ENCODE results near the gene LILRA6. TPM values are rescaled to one million over a fixed set of nuclear protein-coding genes. Genes with fewer than 3 reads are reported as not detected.
"Not testable (repeated sequence)": the region's sequence is repeated elsewhere in the genome, so short reads cannot be mapped to it uniquely, and the experiment has no call there.

The LILRA6 gene
- total and polyA plus RNA-seq, 5 experiments from 2014 or later: 0.25 to 0.39 TPM; not detected in 3

DNA sequence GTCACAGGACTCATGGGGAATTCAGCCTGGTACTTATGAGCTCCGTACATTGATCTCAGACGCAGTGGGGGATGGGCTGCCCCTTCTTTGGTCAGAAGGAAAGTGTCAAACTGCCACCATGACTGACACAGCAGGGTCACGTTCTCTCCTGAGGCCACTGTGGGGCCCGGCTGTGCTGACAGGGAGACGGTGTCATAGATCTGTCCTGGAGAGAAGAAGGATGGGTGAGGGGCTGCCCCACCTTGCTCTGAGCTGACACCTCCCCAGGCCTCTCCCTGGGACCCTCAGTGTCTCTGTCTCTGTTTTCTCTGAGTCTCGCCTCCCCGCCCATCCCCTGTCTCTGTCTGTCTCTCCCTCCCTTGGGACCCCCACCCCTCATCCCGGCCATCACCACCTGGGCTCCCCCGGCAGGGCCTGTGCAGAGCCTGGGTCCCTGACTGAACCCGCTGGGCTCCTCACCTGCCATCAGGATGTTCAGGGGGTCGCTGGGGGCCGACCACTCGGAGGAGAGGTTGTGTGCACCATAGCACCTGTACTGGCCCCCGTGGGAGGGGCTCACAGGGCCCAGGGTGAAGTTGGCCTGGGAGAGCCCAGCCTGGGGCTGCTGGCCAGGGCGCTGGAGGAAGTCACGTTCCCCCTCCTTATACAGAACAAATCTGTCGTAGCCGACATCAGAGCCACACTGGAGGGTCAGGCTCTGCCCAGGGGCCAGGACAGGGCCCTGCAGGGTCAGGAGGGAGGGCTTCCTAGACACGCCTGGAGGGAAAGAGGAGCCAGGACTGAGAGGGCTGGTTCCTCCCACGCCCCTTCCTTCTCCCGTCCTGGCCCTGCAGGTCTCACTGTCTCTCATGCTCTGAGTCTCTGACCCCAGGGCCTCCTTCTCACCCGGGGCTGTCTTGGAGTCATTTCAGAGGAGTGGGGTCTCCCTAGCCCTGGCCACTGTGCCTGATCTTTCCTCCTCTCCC is 1.9 kb downstream of the LILRA6 start:
- ATAC-seq, H3K4me3 Mint-ChIP-seq, H3K36me3 Mint-ChIP-seq, DNase-seq, H3K9me3 Mint-ChIP-seq, H3K27ac Mint-ChIP-seq, POLR2A ChIA-PET, H3K4me1 Mint-ChIP-seq: not testable (repeated sequence)
- peaks cover 0 to 11% (median 10%) of the 10 kb centered on the region in 5 donors for H3K27me3 Mint-ChIP-seq

DNA sequence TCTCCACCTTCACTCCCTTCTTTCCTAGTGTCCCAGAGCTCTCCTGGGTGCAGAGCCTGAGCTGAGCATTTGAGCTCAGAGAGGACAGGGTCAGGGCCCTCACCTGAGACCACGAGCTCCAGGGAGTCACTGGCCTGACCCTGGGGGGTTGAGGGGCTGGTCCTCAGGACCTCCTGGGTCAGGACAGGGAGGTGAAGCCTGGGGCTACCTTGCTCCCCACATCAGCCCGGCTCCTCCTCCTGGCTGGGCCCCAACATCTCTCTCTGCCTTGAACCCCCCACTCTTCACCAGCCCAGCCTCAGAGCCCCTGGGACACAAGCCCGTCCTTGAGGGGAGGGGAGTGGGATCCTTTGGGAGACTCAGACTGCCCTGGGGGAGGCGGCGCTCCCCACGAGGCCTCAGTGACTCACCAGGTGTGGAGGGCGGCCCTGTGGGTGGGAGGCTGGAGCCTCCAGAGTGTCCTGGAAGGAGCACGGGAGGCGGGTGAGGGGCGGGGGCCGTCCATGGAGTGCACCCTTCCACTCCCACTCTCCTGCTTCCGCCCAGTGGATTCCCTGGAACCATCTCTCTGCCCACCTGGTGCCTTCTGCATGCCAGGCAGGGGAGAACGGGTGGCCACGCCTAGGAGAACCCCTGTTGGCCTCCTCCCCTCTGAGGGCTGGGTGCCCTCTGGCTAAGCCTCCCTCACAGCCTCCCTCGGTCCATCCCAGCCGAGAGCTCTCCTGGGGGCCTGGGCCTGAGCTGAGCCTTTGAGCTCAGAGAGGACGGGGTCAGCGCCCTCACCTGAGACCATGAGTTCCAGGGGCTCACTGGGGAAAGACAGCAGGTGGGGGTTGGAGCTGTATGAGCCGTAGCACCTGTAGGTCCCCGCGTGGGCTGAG is 2.9 kb downstream of the LILRA6 start:
- H3K36me3 Mint-ChIP-seq, DNase-seq, H3K4me3 Mint-ChIP-seq, H3K4me1 Mint-ChIP-seq, POLR2A ChIA-PET, H3K9me3 Mint-ChIP-seq, ATAC-seq: not testable (repeated sequence)
- Mint-ChIP-seq H3K27ac (peak overlapping the region in 2 of 10 donors; percentile 0 to 17), H3K27me3 (peaks cover 0 to 13% (median 11%) of the 10 kb centered on the region in 5 donors)

DNA sequence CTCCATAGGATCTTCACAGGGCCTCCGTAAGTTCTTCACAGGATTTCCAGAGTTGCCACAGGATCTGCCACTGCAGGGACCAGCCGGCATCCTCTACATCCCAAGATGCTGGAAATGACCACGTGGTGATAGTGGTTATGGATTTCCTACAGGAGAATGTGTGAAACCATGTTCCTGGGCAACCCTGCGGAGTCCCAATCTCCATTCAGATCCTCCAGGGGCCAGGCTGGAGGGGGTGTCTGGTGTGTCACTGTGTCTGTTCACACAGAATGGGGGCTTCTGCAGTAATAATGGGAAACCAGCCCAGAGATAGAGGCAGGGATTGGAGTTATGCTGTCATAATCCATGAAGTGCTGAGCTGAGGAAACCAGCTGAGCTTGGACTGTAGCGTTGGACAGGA is 8.6 kb downstream of the LILRA6 start:
- no peaks in the 10 kb centered on the region for H3K36me3 Mint-ChIP-seq
- no peaks in the 10 kb centered on the region for H3K9me3 Mint-ChIP-seq
- DNase-seq (no peak), ATAC-seq (no peak)
- no peak overlapping the region for H3K27ac Mint-ChIP-seq
- H3K4me3 Mint-ChIP-seq: no peak overlapping the region
- peaks cover 3 to 9% (median 5%) of the 10 kb centered on the region in 4 donors for H3K4me1 Mint-ChIP-seq
- peaks cover 11 to 39% (median 25%) of the 10 kb centered on the region in 5 donors for H3K27me3 Mint-ChIP-seq
- POLR2A ChIA-PET: no interaction called here

DNA sequence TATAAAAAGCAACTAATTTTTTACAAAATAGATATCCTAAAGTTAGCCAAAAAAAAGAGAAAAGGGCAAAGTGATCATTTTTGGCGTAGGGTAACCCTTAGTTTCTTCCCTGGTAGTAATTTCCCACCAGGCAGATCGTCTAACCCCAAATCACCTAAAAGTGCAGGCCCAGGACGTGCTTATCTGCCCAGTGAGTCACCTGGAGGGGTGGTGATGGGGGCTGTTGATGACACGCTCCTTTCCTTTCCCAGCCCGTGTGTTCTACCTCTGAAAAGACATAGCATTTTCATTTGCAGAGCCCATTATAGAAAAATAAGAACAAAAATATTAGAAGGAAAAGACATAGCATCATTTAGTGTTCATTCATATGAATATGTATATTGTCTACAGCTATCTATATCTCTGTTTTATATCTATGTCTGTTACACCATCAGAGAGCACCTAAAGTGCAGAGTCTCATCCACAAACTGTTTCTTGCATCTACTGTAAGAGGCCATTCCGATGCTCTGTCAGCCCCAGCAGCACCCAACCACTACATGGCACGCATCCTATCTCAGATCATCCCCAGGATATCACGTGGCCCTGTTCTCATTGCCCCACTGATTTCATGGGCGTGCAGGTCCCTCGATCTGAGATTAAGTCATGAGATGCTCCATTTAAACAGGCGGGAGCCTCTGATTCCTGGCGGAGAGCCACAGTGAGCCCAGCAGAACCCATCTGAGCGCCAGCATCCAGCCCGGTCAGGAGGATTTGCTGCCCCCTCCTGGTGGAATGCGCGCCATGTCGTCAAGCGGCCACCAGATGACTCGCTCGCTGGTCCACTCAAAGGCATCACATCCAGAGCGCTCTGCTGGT is 11.3 kb downstream of the LILRA6 start:
- H3K27ac Mint-ChIP-seq: peak overlapping the region in 3 of 10 donors; percentile 39 to 56 (median 53)
- POLR2A ChIA-PET: no interaction called here
- no peaks in the 10 kb centered on the region for H3K36me3 Mint-ChIP-seq
- H3K27me3 Mint-ChIP-seq: peaks cover 13 to 40% (median 23%) of the 10 kb centered on the region in 5 donors
- H3K4me1 Mint-ChIP-seq: peaks cover 3 to 9% (median 5%) of the 10 kb centered on the region in 4 donors
- peak; percentile 70 to 89 (median 81) for DNase-seq
- H3K9me3 Mint-ChIP-seq: no peaks in the 10 kb centered on the region
- ATAC-seq: peak; percentile 97 to 100
- no peak overlapping the region for H3K4me3 Mint-ChIP-seq

DNA sequence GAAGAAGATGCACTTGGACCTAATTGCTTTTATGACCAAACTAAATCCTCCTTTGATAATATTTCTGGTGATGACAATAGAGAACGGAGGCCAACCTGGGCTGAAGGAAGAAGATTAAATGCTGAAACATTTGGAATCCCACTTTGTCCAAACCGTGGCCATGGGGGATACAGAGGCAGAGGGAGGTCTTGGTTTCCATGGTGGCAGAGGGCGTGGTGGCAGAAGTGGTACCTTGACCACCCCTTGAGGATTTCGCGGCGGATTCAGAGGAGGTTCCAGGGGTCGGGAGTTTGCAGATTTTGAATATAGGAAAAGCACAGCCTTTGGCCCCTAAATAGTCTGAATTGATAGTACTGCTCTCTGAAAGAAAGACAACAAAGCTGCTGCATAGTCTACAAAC is 12.6 kb downstream of the LILRA6 start:
- peaks cover 13 to 33% (median 23%) of the 10 kb centered on the region in 5 donors for H3K27me3 Mint-ChIP-seq
- no peak for DNase-seq
- no peaks in the 10 kb centered on the region for H3K9me3 Mint-ChIP-seq
- H3K4me1 Mint-ChIP-seq: peaks cover 3 to 9% (median 5%) of the 10 kb centered on the region in 4 donors
- H3K4me3 Mint-ChIP-seq: no peak overlapping the region
- H3K36me3 Mint-ChIP-seq: no peaks in the 10 kb centered on the region
- no peak for ATAC-seq
- POLR2A ChIA-PET: no interaction called here
- H3K27ac Mint-ChIP-seq: no peak overlapping the region

DNA sequence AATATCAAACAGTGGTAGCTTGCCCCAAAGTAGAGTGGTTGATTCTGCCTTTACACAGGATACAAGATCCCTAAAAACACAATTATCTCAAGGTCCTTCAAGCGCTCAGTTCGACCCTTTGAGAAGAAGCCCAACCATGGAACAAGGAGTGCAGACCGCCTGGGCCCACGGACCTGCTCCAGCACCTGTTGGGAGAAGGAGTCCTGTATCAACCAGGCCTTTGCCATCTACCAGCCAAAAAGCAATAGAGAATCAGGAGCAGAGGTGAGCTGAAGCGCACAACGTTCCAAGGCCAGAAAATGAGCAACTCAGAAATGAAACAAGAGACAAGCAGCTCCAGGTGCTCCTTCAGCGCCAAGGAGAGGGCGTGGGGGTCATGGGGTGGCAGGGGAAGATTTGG is 13.4 kb downstream of the LILRA6 start:
- POLR2A ChIA-PET: interaction anchor here (0.6 kb wide), 1 partner anchor 31 kb away, joined by 3 read pairs; no protein-coding TSS in a partner anchor
- no peak overlapping the region for H3K27ac Mint-ChIP-seq

DNA sequence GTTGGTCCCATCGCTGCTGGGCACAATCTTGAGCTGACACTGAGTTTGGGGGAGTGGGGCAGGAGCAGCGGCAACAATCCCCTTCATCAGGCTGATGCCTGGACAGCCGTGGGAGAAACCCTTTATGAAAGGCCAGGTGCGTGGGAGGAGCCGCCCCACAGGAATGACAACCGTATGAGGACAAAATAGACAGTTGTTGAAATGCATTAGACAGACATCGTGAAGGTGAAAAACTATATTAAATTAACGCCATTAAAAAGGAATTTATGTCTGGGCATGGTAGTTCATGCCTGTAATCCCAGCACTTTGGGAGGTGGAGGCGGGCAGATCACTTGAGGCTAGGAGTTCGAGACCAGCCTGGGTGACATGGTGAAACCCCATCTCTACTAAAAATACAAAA is 18.0 kb downstream of the LILRA6 start:
- ATAC-seq, H3K4me3 Mint-ChIP-seq, POLR2A ChIA-PET, DNase-seq, H3K36me3 Mint-ChIP-seq, H3K9me3 Mint-ChIP-seq: not testable (repeated sequence)
- peaks cover 8 to 30% (median 10%) of the 10 kb centered on the region in 5 donors for H3K27me3 Mint-ChIP-seq
- peak overlapping the region in 2 of 10 donors; percentile 5 to 31 for H3K27ac Mint-ChIP-seq
- peaks cover 2 to 10% (median 7%) of the 10 kb centered on the region in 4 donors for H3K4me1 Mint-ChIP-seq

More for the DNA sequence above, 13.4 kb downstream of the LILRA6 start:
- Mint-ChIP-seq H3K27me3 (peaks cover 13 to 35% (median 19%) of the 10 kb centered on the region in 5 donors), H3K9me3 (no peaks in the 10 kb centered on the region), H3K36me3 (no peaks in the 10 kb centered on the region), H3K4me1 (peaks cover 3 to 5% (median 5%) of the 10 kb centered on the region in 4 donors), H3K4me3 (no peak overlapping the region)
- DNase-seq: no peak
- ATAC-seq: no peak

DNA sequence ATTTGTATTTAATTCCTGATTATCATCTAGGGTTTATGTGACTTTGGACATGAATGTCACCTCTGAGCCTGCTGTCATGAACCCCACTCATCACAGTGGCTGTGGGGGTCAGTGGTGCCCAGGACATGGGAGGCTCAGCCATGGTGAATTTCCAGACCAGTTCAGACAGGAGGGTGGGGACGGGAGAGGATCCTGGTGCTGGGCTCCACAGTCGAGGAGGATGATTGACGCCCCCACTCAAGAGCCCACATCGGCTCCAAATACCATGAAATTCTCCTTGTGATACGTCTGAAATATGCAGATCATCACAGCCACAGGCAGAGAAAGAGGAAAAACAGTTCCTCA is 18.7 kb downstream of the LILRA6 start:
- H3K36me3 Mint-ChIP-seq, DNase-seq, H3K4me3 Mint-ChIP-seq, H3K27ac Mint-ChIP-seq, POLR2A ChIA-PET, H3K9me3 Mint-ChIP-seq, ATAC-seq: not testable (repeated sequence)
- H3K4me1 Mint-ChIP-seq: peaks cover 2 to 10% (median 7%) of the 10 kb centered on the region in 4 donors
- H3K27me3 Mint-ChIP-seq: peaks cover 4 to 23% (median 6%) of the 10 kb centered on the region in 5 donors

DNA sequence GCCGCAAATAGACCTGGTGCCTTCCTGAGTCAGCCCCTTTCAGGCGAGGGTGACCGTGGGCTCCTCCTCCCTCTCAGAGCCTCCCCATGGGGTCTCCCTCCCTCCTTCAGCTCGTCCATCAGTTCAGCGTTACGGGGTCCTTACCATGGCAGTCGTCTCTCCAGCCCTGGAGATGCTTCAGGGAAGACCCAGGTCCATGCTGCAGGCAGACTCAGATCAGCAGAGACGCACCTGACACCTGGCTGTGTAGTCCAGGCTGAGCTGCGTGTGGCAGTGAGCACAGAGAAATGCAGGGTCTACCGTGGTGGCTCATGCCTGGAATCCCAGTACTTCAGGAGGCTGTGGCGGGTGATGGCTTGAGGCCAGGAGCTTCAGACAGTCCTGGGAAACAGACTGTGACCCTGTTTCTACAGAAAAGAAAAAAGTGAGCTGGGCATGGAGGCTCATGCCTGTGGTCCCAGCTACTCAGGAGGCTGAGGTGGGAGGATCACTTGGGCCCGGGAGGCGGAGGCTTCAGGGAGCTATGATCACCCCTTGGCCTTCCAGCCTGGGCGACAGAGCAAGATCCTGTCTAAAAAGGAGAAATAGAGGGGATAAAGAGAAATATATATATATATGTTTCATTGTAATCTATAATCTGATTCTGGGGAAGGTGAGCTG is 19.2 kb downstream of the LILRA6 start:
- H3K4me3 Mint-ChIP-seq, H3K27ac Mint-ChIP-seq, H3K9me3 Mint-ChIP-seq, H3K36me3 Mint-ChIP-seq, DNase-seq, POLR2A ChIA-PET, ATAC-seq: not testable (repeated sequence)
- H3K27me3 Mint-ChIP-seq: peaks cover 3 to 20% (median 6%) of the 10 kb centered on the region in 5 donors
- H3K4me1 Mint-ChIP-seq: peaks cover 2 to 10% (median 7%) of the 10 kb centered on the region in 4 donors

GRCh38 chr19:54222474-54223276 is 19.9 kb downstream of the LILRA6 start, which contains the start of gene LILRB3:
TSS of gene LILRB3 (minus strand) at chr19:54223007. CDS start at chr19:54222976, 31 bp downstream.
- not testable (repeated sequence) for ATAC-seq, H3K9me3 Mint-ChIP-seq, DNase-seq, H3K4me3 Mint-ChIP-seq, H3K36me3 Mint-ChIP-seq
- POLR2A ChIA-PET: interaction anchor here (0.6 kb wide), 1 partner anchor 55 kb away, joined by 3 read pairs; no protein-coding TSS in a partner anchor
- peaks cover 2 to 10% (median 7%) of the 10 kb centered on the region in 4 donors for H3K4me1 Mint-ChIP-seq
- peak within 1 kb of the TSS in 1 of 10 donors; percentile 1 for H3K27ac Mint-ChIP-seq
- H3K27me3 Mint-ChIP-seq: peaks cover 3 to 18% (median 6%) of the 10 kb centered on the region in 5 donors

- POLR2A ChIA-PET: not testable (repeated sequence)
Measured at GRCh38 chr19:54221947-54222346, 20.6 kb downstream of the LILRA6 start.

More at GRCh38 chr19:54221947-54222346, 20.6 kb downstream of the LILRA6 start:
- DNase-seq, H3K9me3 Mint-ChIP-seq, H3K27ac Mint-ChIP-seq, ATAC-seq, H3K36me3 Mint-ChIP-seq, H3K4me3 Mint-ChIP-seq: not testable (repeated sequence)
- Mint-ChIP-seq H3K27me3 (peaks cover 3 to 18% (median 6%) of the 10 kb centered on the region in 5 donors), H3K4me1 (peaks cover 2 to 10% (median 7%) of the 10 kb centered on the region in 4 donors)

Data from naive thymus-derived CD8-positive, alpha-beta T cell (primary cell).